CD4-positive, alpha-beta T cell treated with Interleukin-21 for 1 hour (primary cell): ENCODE measurements around the gene MLYCD.

Experiments used
- DNase-seq: peaks from one replicate; pipeline ENCODE4 v3.0.0-alpha.2; 2020

Gene MLYCD

GRCh38 chr16:83898463-83899271 lies at the start of gene MLYCD:
MLYCD (plus strand) TSS chr16:83899115; CDS start chr16:83899145, 30 bp downstream.
- DNase-seq: peak; percentile 72

- no peak for DNase-seq
Measured at GRCh38 chr16:83849421-83849820, 49.5 kb upstream of the MLYCD start.

- DNase-seq: no peak
Measured at GRCh38 chr16:83850947-83851346, 48.0 kb upstream of the MLYCD start.

- no peak for DNase-seq
Measured at GRCh38 chr16:83851473-83851872, 47.4 kb upstream of the MLYCD start.

- no peak for DNase-seq
Measured at GRCh38 chr16:83852774-83853173, 46.1 kb upstream of the MLYCD start.

- no peak for DNase-seq
Measured at GRCh38 chr16:83853834-83854233, 45.1 kb upstream of the MLYCD start.

GRCh38 chr16:83854420-83854819 lies 44.5 kb upstream of the MLYCD start:
- no peak for DNase-seq

GRCh38 chr16:83856792-83857191 lies 42.1 kb upstream of the MLYCD start:
- no peak for DNase-seq

GRCh38 chr16:83859265-83859664 lies 39.6 kb upstream of the MLYCD start:
- no peak for DNase-seq

GRCh38 chr16:83862661-83863060 lies 36.3 kb upstream of the MLYCD start:
- no peak for DNase-seq

GRCh38 chr16:83863682-83864081 lies 35.2 kb upstream of the MLYCD start:
- DNase-seq: no peak

- DNase-seq: no peak
Measured at GRCh38 chr16:83870830-83871229, 28.1 kb upstream of the MLYCD start.

GRCh38 chr16:83878838-83879237 lies 20.1 kb upstream of the MLYCD start:
- DNase-seq: no peak

GRCh38 chr16:83882163-83882885 lies 16.6 kb upstream of the MLYCD start:
- no peak for DNase-seq

GRCh38 chr16:83886199-83886971 lies 12.5 kb upstream of the MLYCD start:
- DNase-seq: no peak

- no peak for DNase-seq
Measured at GRCh38 chr16:83887080-83887479, 11.8 kb upstream of the MLYCD start.

GRCh38 chr16:83887564-83887963 lies 11.4 kb upstream of the MLYCD start:
- no peak for DNase-seq

- no peak for DNase-seq
Measured at GRCh38 chr16:83888672-83889044, 10.3 kb upstream of the MLYCD start.

- DNase-seq: no peak
Measured at GRCh38 chr16:83890359-83890758, 8.6 kb upstream of the MLYCD start.

GRCh38 chr16:83891742-83892141 lies 7.2 kb upstream of the MLYCD start:
- no peak for DNase-seq

- no peak for DNase-seq
Measured at GRCh38 chr16:83895243-83895642, 3.7 kb upstream of the MLYCD start.

GRCh38 chr16:83895942-83896341 lies 3.0 kb upstream of the MLYCD start:
- DNase-seq: no peak

- peak; percentile 32 for DNase-seq
Measured at GRCh38 chr16:83899272-83899897, 470 bp downstream of the MLYCD start.
